ENCODE measurements around the gene COMMD9. TPM values are rescaled to one million over a fixed set of nuclear protein-coding genes. Genes with fewer than 3 reads are reported as not detected.

COMMD9 gene
- total RNA-seq, 1 experiment from 2014 or later = 70.8 TPM

GRCh38 chr11:36300650-36301049, 11.4 kb upstream of the COMMD9 start:
- TF ChIP-seq EZH2 (IDR thresholded peaks at IDR 0.05; ENCODE audit: low read length, unreplicated experiment) = no peak
- TF ChIP-seq CTCF (conservative IDR thresholded peaks at IDR 0.05; ENCODE audit: low read depth, low read length) = no peak
- no peak for TF ChIP-seq EZH2phosphoT487 (IDR thresholded peaks at IDR 0.05; ENCODE audit: borderline replicate concordance, low read length)
- H3K4me2 ChIP-seq (ENCODE audit: low read length) = no peak overlapping the region
- ChIA-PET POLR2A (ENCODE audit: unreplicated experiment) (no interaction called here), CTCF (interaction anchor here (0.5 to 1.2 kb wide), 5 partner anchors 8 to 446 kb away, joined by 3 to 10 read pairs (median 3); no protein-coding TSS in a partner anchor)
- no peaks in the 10 kb centered on the region for H3K79me2 ChIP-seq (ENCODE audit: low read length)
- H3K4me3 ChIP-seq (ENCODE audit: low read length) = no peak overlapping the region
- intact Hi-C loops (cut with micrococcal nuclease) = no loop called here
- H3K9me2 ChIP-seq (replicated peaks; ENCODE audit: low read length) = no peaks in the 10 kb centered on the region
- no peak overlapping the region for H2AFZ ChIP-seq (ENCODE audit: low read length)
- H3K27me3 ChIP-seq (ENCODE audit: low read length) = no peaks in the 10 kb centered on the region
- H3K9me3 ChIP-seq (ENCODE audit: low read length) = no peaks in the 10 kb centered on the region
- ATAC-seq (peak; percentile 85), DNase-seq (peak; percentile 59)
- H3K36me3 ChIP-seq (ENCODE audit: low read depth, low read length) = no peaks in the 10 kb centered on the region
- H3K9ac ChIP-seq (ENCODE audit: low read length) = no peak overlapping the region
- no peaks in the 10 kb centered on the region for H4K20me1 ChIP-seq (ENCODE audit: low read length)
- no peaks in the 10 kb centered on the region for H3F3A ChIP-seq (ENCODE audit: low read length, unreplicated experiment)
- peaks cover 8% of the 10 kb centered on the region; the same call in 1 of the 2 replicates for H3K4me1 ChIP-seq (ENCODE audit: insufficient read depth, low read length)
- H3K27ac ChIP-seq (ENCODE audit: low read length) = no peak overlapping the region
- BruUV-seq (replicated peaks) = no TSS peak

GRCh38 chr11:36296884-36297543, 7.8 kb upstream of the COMMD9 start:
- ChIA-PET CTCF (no interaction called here), POLR2A (ENCODE audit: unreplicated experiment) (no interaction called here)
- Histone ChIP-seq H3K9me2 (replicated peaks; ENCODE audit: low read length) (no peaks in the 10 kb centered on the region), H3K4me1 (ENCODE audit: insufficient read depth, low read length) (peaks cover 8% of the 10 kb centered on the region; the same call in 1 of the 2 replicates), H3K9me3 (ENCODE audit: low read length) (no peaks in the 10 kb centered on the region), H3K36me3 (ENCODE audit: low read depth, low read length) (no peaks in the 10 kb centered on the region; the same call in 1 of the 2 replicates), H3K4me2 (ENCODE audit: low read length) (no peak overlapping the region), H3F3A (ENCODE audit: low read length, unreplicated experiment) (no peaks in the 10 kb centered on the region), H3K27ac (ENCODE audit: low read length) (no peak overlapping the region), H3K79me2 (ENCODE audit: low read length) (no peaks in the 10 kb centered on the region), H2AFZ (ENCODE audit: low read length) (no peak overlapping the region), H3K9ac (ENCODE audit: low read length) (no peak overlapping the region), H3K27me3 (ENCODE audit: low read length) (no peaks in the 10 kb centered on the region), H4K20me1 (ENCODE audit: low read length) (no peaks in the 10 kb centered on the region), H3K4me3 (ENCODE audit: low read length) (no peak overlapping the region)
- no peak for DNase-seq
- intact Hi-C loops (cut with micrococcal nuclease) = no loop called here
- no peak for TF ChIP-seq EZH2 (IDR thresholded peaks at IDR 0.05; ENCODE audit: low read length, unreplicated experiment)
- TF ChIP-seq EZH2phosphoT487 (IDR thresholded peaks at IDR 0.05; ENCODE audit: borderline replicate concordance, low read length) = no peak
- TF ChIP-seq CTCF (conservative IDR thresholded peaks at IDR 0.05; ENCODE audit: low read depth, low read length) = no peak
- ATAC-seq = no peak
- BruUV-seq (replicated peaks) = no TSS peak

- intact Hi-C loops (cut with micrococcal nuclease) = no loop called here
- ATAC-seq = no peak
Measured at GRCh38 chr11:36295926-36296325, 6.7 kb upstream of the COMMD9 start, which contains the start of gene PRR5L. TSS of gene PRR5L (plus strand) at chr11:36296288. CDS start at chr11:36401122, 104,834 bp downstream.

More at GRCh38 chr11:36295926-36296325, 6.7 kb upstream of the COMMD9 start, which contains the start of gene PRR5L:
- H3K9me3 ChIP-seq (ENCODE audit: low read length) = no peaks in the 10 kb centered on the region
- no peak for DNase-seq
- H3K9me2 ChIP-seq (replicated peaks; ENCODE audit: low read length) = no peaks in the 10 kb centered on the region
- no peaks in the 10 kb centered on the region for H3F3A ChIP-seq (ENCODE audit: low read length, unreplicated experiment)
- H3K9ac ChIP-seq (ENCODE audit: low read length) = no peak within 1 kb of the TSS
- CTCF ChIA-PET = no interaction called here
- no peaks in the 10 kb centered on the region for H3K79me2 ChIP-seq (ENCODE audit: low read length)
- H3K4me1 ChIP-seq (ENCODE audit: insufficient read depth, low read length) = peaks cover 8% of the 10 kb centered on the region; the same call in 1 of the 2 replicates
- no peaks in the 10 kb centered on the region; the same call in 1 of the 2 replicates for H3K36me3 ChIP-seq (ENCODE audit: low read depth, low read length)
- H4K20me1 ChIP-seq (ENCODE audit: low read length) = no peaks in the 10 kb centered on the region
- POLR2A ChIA-PET (ENCODE audit: unreplicated experiment) = no interaction called here
- no peaks in the 10 kb centered on the region for H3K27me3 ChIP-seq (ENCODE audit: low read length)
- H2AFZ ChIP-seq (ENCODE audit: low read length) = no peak within 1 kb of the TSS
- no peak within 1 kb of the TSS for H3K4me3 ChIP-seq (ENCODE audit: low read length)
- no peak for TF ChIP-seq EZH2 (IDR thresholded peaks at IDR 0.05; ENCODE audit: low read length, unreplicated experiment)
- no peak for TF ChIP-seq CTCF (conservative IDR thresholded peaks at IDR 0.05; ENCODE audit: low read depth, low read length)
- no peak for TF ChIP-seq EZH2phosphoT487 (IDR thresholded peaks at IDR 0.05; ENCODE audit: borderline replicate concordance, low read length)
- H3K4me2 ChIP-seq (ENCODE audit: low read length) = no peak within 1 kb of the TSS
- no TSS peak for BruUV-seq (replicated peaks)
- no peak within 1 kb of the TSS for H3K27ac ChIP-seq (ENCODE audit: low read length)
